Activated CD4-positive, alpha-beta memory T cell treated with anti-CD3 and anti-CD28 coated beads, Interleukin-2, amount 10 ng/mL, durations not matched to agents 7 days and 5 days (primary cell): Measurements from ENCODE around the gene XXYLT1. TPM values are rescaled to one million over a fixed set of nuclear protein-coding genes. Genes with fewer than 3 reads are reported as not detected.
"Not testable (repeated sequence)": the region's sequence is repeated elsewhere in the genome, so short reads cannot be mapped to it uniquely, and the experiment has no call there.

ENCODE experiments used
- CTCF ChIA-PET: fragments of 350-600 bp; sonication (Branson Sonifier 250); formaldehyde crosslinking; loops from one replicate; lab custom pipeline; 2021; ENCODE audit warnings: antibody characterized with exemption, inconsistent platforms; lab: Charles Lee
- POLR2A ChIA-PET: fragments of 350-600 bp; sonication (Branson Sonifier 250); formaldehyde crosslinking; loops from one replicate; lab custom pipeline; 2021; ENCODE audit warnings: antibody characterized with exemption; lab: Charles Lee
- DNase-seq: peaks from one replicate; pipeline ENCODE4 v3.0.0-alpha.2; 2020
- H3K27ac Mint-ChIP-seq: one replicate; pipeline ENCODE4 v1.8.0; 2021; ENCODE audit warnings: mild to moderate bottlenecking, mixed read lengths
- H3K27me3 Mint-ChIP-seq: one replicate; pipeline ENCODE4 v1.8.0; 2021; ENCODE audit warnings: mixed read lengths
- H3K36me3 Mint-ChIP-seq: one replicate; pipeline ENCODE4 v1.8.0; 2021; ENCODE audit warnings: low read depth, mixed read lengths
- H3K4me1 Mint-ChIP-seq: one replicate; pipeline ENCODE4 v1.8.0; 2021; ENCODE audit warnings: mixed read lengths
- H3K4me3 Mint-ChIP-seq: one replicate; pipeline ENCODE4 v1.8.0; 2021; ENCODE audit warnings: mild to moderate bottlenecking, mixed read lengths
- H3K9me3 Mint-ChIP-seq: one replicate; pipeline ENCODE4 v1.8.0; 2021; ENCODE audit warnings: mixed read lengths
- total RNA-seq, 2 experiments: library from RNA; stranded (reverse); gene quantifications; one replicate each; pipeline ENCODE4 v1.2.3, GENCODE V29; 2021

Gene XXYLT1
- total RNA-seq, 2 experiments from 2014 or later, result 5.0 to 5.6 TPM

DNA sequence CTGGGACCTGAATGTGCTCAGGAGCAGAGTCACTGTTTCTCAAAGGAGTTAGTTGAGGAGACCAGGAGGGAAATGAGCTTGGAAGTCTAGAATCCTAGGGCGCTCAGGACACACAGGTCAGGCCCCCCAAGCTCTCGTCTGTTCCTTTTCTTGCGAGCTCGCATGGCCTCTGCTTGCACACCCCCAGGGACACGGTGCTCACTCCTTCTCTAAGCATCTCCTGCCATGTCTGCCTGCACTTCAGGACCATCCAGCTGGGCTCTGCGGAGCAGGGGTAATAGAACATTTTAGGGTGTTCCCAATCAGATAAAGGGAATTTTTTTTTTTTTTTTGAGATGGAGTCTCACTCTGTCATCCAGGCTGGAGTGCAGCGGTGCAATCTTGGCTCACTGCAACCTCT is 213.2 kb downstream of the XXYLT1 start:
- Mint-ChIP-seq H3K4me1 (no peaks in the 10 kb centered on the region), H3K27ac (no peak overlapping the region), H3K9me3 (no peaks in the 10 kb centered on the region), H3K36me3 (no peaks in the 10 kb centered on the region), H3K4me3 (no peak overlapping the region), H3K27me3 (peaks cover 6% of the 10 kb centered on the region)
- ChIA-PET CTCF (no interaction called here), POLR2A (no interaction called here)
- no peak for DNase-seq

DNA sequence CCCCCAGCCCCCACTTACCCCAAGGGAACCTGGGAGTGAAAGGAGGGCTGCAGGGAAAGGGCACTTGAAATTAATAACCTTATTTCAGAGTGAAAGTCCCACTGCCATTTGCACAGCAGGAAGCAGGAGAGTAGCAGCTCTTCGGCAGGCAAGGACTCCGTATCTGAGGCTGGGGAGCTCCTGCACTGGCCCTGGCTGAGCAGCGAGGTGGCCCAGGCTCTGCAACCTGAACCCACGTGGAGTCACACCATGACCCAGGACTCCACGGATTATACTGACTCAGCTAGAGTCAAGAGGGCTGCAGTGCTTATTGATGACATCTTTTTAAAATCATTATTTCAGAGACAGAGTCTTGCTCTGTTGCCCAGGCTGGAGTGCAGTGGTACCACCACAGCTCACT is 214.5 kb downstream of the XXYLT1 start:
- no peak overlapping the region for H3K4me3 Mint-ChIP-seq
- ChIA-PET POLR2A (no interaction called here), CTCF (no interaction called here)
- H3K27me3 Mint-ChIP-seq, result peaks cover 14% of the 10 kb centered on the region
- no peaks in the 10 kb centered on the region for H3K36me3 Mint-ChIP-seq
- DNase-seq, result no peak
- no peak overlapping the region for H3K27ac Mint-ChIP-seq
- no peaks in the 10 kb centered on the region for H3K4me1 Mint-ChIP-seq
- H3K9me3 Mint-ChIP-seq, result no peaks in the 10 kb centered on the region

DNA sequence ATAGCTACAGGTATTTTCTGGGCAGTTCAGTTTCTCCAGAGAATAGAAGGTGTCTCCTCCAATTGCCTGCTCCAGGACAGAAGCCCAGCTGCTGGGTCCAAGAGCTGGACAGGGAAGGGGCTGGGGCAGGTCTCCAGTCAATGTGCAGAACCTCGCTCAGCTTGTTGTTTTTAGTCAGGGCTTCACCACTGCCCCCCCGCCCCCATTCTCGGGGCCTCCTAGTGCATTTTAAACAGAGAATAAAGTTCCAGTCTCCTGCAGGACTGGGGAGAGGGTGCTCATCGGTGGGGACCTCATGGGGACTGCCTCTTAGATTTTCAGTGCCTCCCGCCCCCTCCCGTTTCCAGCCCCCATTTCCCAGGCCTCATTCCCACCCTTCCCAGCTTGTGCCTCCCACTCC is 216.6 kb downstream of the XXYLT1 start:
- ChIA-PET POLR2A (no interaction called here), CTCF (no interaction called here)
- DNase-seq, result no peak
- Mint-ChIP-seq H3K9me3 (no peaks in the 10 kb centered on the region), H3K36me3 (no peaks in the 10 kb centered on the region), H3K4me1 (no peaks in the 10 kb centered on the region), H3K4me3 (no peak overlapping the region), H3K27me3 (peaks cover 25% of the 10 kb centered on the region), H3K27ac (no peak overlapping the region)

DNA sequence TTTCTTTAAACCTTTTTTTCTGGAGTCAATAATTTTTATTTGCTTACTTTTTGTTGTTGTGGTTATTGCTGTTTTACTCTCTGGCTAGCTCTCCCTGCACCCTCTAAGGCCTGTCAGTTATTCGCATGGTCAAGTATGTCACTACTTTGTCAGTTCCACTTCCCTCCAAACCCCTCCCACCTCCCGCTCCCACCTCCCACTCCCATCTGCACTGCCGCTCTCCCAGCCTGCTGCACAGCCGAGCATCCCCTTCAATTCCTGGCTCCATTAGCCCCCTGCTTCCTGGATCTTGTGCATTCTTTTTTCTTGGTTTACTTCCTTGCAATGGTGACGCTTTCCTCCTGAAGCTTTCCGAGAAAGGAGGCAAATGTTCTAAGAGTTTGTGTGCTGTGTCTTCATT is 218.0 kb downstream of the XXYLT1 start:
- Mint-ChIP-seq H3K27ac (no peak overlapping the region), H3K36me3 (no peaks in the 10 kb centered on the region), H3K4me3 (no peak overlapping the region), H3K4me1 (no peaks in the 10 kb centered on the region), H3K9me3 (no peaks in the 10 kb centered on the region), H3K27me3 (peaks cover 25% of the 10 kb centered on the region)
- ChIA-PET POLR2A (no interaction called here), CTCF (no interaction called here)
- no peak for DNase-seq

DNA sequence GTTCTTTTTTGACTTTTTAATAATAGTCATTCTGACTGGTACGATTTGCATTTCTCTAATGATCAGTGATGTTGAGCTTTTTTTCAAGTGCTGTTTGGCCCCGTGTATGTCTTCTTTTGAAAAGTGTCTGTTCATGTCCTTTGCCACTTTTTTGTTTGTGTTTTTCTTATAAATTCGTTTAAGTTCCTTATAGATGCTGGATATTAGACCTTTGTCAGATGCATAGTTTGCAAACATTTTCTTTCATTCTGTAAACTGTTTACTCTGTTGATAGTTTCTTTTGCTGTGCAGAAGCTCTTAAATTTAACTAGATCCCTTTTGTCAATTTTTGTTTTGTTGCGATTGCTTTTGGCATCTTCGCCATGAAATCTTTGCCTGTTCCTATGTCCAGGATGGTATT is 220.7 kb downstream of the XXYLT1 start:
- H3K4me1 Mint-ChIP-seq, H3K27ac Mint-ChIP-seq, DNase-seq, POLR2A ChIA-PET, H3K9me3 Mint-ChIP-seq, CTCF ChIA-PET, H3K36me3 Mint-ChIP-seq, H3K4me3 Mint-ChIP-seq: not testable (repeated sequence)
- H3K27me3 Mint-ChIP-seq, result peaks cover 25% of the 10 kb centered on the region

DNA sequence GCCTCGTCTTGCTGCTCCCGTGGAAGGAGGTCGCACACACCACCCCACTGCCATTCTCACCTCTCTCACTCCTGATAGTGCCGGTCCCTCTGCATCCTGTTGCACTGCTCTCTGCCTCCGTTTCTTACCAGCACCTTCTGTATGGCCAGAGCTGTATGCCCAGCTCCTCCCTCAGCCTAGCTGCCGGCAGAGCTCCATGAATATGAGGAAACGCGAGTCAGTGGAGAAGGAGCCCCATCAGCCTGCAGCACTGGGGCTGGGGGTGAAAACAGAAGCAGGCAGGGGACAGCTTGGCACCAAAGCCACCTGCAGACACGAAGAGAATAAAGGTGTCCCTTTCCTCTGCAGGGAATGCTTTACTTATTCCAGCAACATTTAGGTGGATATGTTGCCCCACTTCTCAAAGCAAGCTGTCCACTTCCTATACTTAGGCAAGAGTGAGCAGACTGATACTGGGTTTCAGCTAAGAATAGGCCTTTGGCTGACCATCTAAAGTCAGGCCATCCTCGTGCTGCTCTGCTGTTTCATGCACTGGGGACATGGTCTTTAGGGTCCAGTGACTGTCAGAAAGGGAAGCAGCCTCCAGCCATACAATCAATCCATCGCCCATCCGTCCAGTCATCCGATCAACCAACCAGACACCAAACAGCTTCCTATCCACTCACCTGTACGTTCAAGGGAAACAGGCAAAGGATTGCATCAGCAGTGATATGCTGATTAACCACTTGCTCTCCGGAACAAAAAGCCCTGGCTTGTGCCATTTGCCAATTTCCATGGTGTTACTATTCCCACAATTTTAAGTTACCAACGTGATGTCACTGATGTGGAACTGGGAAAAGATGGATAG is 222.7 kb downstream of the XXYLT1 start:
- H3K4me3 Mint-ChIP-seq, result no peak overlapping the region
- H3K27ac Mint-ChIP-seq, result no peak overlapping the region
- POLR2A ChIA-PET, result no interaction called here
- no peak for DNase-seq
- H3K36me3 Mint-ChIP-seq, result no peaks in the 10 kb centered on the region
- no peaks in the 10 kb centered on the region for H3K4me1 Mint-ChIP-seq
- CTCF ChIA-PET, result interaction anchor here (0.9 kb wide), 1 partner anchor 58 kb away, joined by 3 read pairs; no protein-coding TSS in a partner anchor
- peaks cover 24% of the 10 kb centered on the region for H3K27me3 Mint-ChIP-seq
- no peaks in the 10 kb centered on the region for H3K9me3 Mint-ChIP-seq

DNA sequence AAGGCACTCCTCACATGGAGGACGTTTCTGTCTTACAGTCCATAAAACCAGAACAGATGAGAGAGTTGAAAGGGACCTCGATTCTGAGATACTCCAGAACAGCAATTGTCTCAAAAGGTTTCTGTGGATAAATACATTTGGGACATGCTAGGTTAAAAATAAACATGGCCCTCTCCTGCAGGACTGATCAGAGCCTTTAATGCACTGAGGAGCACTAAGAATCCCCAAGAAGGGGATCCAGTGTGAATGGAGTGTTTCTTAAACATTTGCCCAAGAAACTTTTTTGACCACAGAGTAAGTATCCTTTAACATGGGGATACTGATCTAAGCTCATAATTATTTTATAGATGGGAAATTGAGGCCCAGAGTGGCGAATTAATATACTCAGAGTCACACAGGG is 223.4 kb downstream of the XXYLT1 start:
- Mint-ChIP-seq H3K27me3 (peaks cover 18% of the 10 kb centered on the region), H3K4me1 (no peaks in the 10 kb centered on the region), H3K36me3 (no peaks in the 10 kb centered on the region), H3K9me3 (no peaks in the 10 kb centered on the region), H3K27ac (no peak overlapping the region), H3K4me3 (no peak overlapping the region)
- POLR2A ChIA-PET, result no interaction called here
- DNase-seq, result no peak
- CTCF ChIA-PET, result no interaction called here

DNA sequence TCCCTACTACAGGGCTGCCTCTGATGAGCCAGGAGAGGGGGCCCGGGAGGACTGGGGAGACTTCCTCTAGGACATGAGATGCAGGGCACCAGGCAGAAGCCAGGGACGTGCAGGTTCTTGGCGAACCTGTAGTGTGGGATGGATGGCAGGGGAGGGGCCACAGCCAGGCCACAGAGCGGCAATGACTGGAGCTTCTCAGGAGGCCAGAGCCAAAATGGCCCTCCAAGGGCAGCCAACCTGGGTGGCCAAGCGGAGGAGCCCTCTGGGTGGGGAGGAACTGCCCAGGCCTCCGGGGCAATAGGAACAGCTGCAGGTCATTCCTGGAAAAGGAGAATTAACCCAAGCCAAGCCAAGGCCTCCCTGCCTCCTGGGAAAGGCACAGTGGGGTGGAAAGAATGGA is 224.5 kb downstream of the XXYLT1 start:
- Mint-ChIP-seq H3K9me3 (no peaks in the 10 kb centered on the region), H3K4me3 (no peak overlapping the region), H3K27me3 (peaks cover 11% of the 10 kb centered on the region), H3K36me3 (no peaks in the 10 kb centered on the region), H3K27ac (no peak overlapping the region), H3K4me1 (no peaks in the 10 kb centered on the region)
- ChIA-PET CTCF (no interaction called here), POLR2A (no interaction called here)
- no peak for DNase-seq

DNA sequence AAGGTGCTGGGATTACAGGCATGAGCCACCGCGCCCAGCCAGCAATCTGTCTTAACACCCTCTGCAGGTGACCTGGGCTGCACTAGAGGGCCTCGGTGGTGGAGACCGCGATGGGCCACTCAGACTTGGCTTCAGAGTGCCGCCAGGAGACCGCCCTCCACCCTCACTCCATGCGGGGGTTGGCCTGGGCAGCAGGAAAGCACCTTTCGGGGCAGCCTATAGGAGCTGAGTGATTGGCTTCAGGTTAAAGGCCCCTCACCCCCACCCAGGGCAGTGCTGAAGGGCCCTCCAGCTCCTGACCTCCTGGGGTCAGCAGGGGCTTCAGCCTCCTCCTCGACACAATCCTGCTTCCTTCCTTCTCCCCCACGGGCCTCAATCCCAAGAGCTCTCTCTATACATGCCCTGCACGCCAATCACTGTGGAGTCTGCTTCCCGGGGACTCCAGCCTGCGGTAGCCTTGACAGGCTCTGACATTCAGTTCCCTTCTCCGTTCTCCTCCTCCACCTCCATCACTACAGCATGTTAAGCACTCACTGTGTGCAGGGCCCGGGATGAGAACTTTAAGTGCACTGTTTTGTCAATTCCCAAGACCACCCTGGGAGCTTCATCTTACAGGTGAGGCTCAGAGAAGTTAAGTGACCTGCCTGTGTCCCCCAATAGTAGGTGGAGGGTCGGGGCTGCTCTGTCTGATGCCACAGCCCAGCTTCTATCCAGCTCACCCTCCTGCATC is 225.3 kb downstream of the XXYLT1 start:
- no peaks in the 10 kb centered on the region for H3K4me1 Mint-ChIP-seq
- DNase-seq, result no peak
- no peak overlapping the region for H3K4me3 Mint-ChIP-seq
- H3K27ac Mint-ChIP-seq, result no peak overlapping the region
- H3K27me3 Mint-ChIP-seq, result peaks cover 6% of the 10 kb centered on the region
- no peaks in the 10 kb centered on the region for H3K9me3 Mint-ChIP-seq
- ChIA-PET POLR2A (no interaction called here), CTCF (no interaction called here)
- no peaks in the 10 kb centered on the region for H3K36me3 Mint-ChIP-seq

DNA sequence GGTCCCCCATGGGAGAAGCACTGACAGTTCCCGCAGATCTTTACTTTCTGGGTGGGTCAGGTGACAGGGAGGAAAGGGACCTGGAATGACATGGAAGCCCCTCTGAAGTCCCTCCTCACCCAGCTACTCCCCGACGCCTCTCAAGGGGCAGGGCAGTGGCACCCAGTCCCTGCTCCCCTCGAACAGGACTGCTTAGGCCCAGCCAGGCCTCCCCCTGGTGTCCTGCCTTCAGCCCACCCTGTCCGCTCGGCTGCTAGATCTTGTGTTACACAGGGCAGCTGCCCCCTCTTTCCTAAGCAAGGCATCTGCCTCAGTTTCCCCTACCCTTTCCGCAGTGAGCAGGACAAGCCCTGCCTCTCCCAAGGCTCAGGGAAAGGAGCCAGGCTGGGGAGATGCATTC is 226.5 kb downstream of the XXYLT1 start:
- Mint-ChIP-seq H3K36me3 (no peaks in the 10 kb centered on the region), H3K9me3 (no peaks in the 10 kb centered on the region), H3K27ac (no peak overlapping the region), H3K4me3 (no peak overlapping the region), H3K4me1 (no peaks in the 10 kb centered on the region), H3K27me3 (no peaks in the 10 kb centered on the region)
- CTCF ChIA-PET, result no interaction called here
- POLR2A ChIA-PET, result no interaction called here
- no peak for DNase-seq

DNA sequence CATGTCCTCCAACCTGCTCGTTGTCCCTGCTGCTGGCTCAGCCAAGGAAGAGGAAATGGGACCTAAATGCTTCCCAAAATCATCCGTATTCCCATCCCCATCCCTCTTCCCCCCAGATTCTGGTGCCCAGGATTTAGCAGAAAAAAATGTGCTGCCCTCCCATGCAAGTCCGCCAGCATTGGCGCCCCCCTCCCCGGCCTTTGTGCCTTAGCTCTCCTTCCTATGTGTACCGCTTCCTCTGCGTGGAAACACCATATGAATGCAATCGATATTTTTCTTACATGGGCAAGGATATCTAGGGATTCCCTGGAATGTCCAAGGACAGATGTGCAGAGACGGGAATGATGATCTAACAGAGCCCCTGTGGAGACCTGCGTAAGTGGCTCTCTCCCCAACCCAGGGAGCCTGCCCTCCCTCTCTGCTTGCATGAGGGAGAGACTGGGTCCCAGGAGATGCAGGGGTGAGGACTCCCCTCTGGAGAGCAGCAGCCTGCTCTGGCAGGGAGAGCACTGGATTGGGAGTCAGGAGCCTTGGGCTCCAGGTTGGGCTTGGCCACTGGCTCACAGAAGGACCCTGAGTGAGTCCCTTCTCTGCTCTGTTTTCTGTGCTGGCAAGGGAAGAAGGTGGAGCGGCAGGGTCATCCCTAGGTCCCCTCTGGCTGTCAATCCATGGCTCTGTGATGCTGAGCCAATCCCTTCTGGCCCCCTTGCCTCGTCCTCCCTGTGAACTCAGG is 227.2 kb downstream of the XXYLT1 start:
- H3K36me3 Mint-ChIP-seq, result no peaks in the 10 kb centered on the region
- H3K4me3 Mint-ChIP-seq, result no peak overlapping the region
- ChIA-PET CTCF (no interaction called here), POLR2A (no interaction called here)
- no peak overlapping the region for H3K27ac Mint-ChIP-seq
- no peaks in the 10 kb centered on the region for H3K4me1 Mint-ChIP-seq
- no peaks in the 10 kb centered on the region for H3K27me3 Mint-ChIP-seq
- DNase-seq, result no peak
- no peaks in the 10 kb centered on the region for H3K9me3 Mint-ChIP-seq

DNA sequence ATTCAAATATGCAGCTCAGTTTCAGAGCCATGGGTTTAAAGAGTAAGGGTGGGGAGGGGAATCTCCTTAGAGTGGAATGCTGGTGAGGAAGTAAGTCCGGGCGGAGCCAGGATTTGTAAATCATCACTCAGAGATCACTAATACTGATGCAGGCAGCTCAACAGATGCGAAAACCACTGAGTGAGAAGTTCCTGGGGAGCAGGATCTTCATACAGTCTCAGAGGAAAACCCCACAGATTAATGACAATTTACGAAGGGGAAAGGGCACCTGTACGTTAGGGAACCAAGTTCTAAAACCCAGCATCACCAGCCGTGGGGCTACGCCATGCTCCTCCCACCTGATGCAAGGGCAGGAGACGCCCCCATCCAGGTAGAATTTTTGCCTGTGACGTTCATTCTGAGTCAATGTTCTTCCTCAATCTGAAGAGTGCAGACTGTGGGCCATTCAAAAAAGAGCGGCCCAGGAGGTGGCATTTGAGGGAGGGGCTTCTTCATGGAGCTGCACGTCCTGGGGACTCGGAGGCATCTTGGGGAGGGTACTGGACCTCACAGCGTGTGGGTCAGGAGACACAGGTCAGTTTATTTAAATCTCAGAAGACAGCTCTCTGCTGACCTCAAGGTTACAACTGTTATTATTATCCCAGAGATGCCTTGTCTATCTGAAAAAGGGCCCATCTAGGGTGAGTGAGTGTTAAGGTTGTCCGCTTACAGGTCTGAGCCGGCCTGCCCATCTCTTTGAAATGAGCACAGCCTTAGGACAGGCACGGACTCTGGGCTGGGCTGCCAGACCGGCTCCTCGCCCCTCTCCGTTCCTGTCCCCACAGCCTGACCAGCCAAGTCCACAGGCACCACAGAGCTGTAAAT is 228.0 kb downstream of the XXYLT1 start:
- ChIA-PET POLR2A (no interaction called here), CTCF (no interaction called here)
- H3K27me3 Mint-ChIP-seq, result peaks cover 7% of the 10 kb centered on the region
- no peaks in the 10 kb centered on the region for H3K4me1 Mint-ChIP-seq
- DNase-seq, result no peak
- no peaks in the 10 kb centered on the region for H3K9me3 Mint-ChIP-seq
- H3K27ac Mint-ChIP-seq, result no peak overlapping the region
- H3K4me3 Mint-ChIP-seq, result no peak overlapping the region
- H3K36me3 Mint-ChIP-seq, result no peaks in the 10 kb centered on the region
